Liver (tissue), 9 donors: ENCODE results near the gene SNX32. TPM values are rescaled to one million over a fixed set of nuclear protein-coding genes. Genes with fewer than 3 reads are reported as not detected.

ENCODE experiments used
- DNase-seq: peaks from one replicate; pipeline ENCODE4 v3.0.0-alpha.2; 2017; ENCODE audit warnings: low spot score
- H3K27ac ChIP-seq, 2 donors: one replicate each; pipeline ENCODE4 v1.7.0; 2013; ENCODE audit warnings: inconsistent platforms in 2 of 2, low read length in 2 of 2, control low read depth in 1 of 2, low read depth in 1 of 2, mild to moderate bottlenecking in 1 of 2
- H3K27me3 ChIP-seq, 4 donors: one replicate each; pipeline versions ENCODE4 v1.6.1 to v1.7.0; 2013; ENCODE audit warnings: low read length in 3 of 4, inconsistent platforms in 1 of 4, mild to moderate bottlenecking in 1 of 4, moderate library complexity in 1 of 4; ENCODE audit not compliant: control insufficient read depth in 4 of 4, insufficient read depth in 4 of 4
- H3K36me3 ChIP-seq, 4 donors: one replicate each; pipeline versions ENCODE4 v1.6.1 to v1.7.0; 2013; ENCODE audit warnings: low read length in 3 of 4, mild to moderate bottlenecking in 3 of 4, low read depth in 1 of 4, moderate library complexity in 1 of 4; ENCODE audit not compliant: control insufficient read depth in 4 of 4, insufficient read depth in 3 of 4
- H3K4me1 ChIP-seq, 4 donors: one replicate each; pipeline versions ENCODE4 v1.6.1 to v1.7.0; 2013; ENCODE audit warnings: low read length in 3 of 4, mild to moderate bottlenecking in 3 of 4, moderate library complexity in 1 of 4; ENCODE audit not compliant: control insufficient read depth in 4 of 4, insufficient read depth in 4 of 4
- H3K4me3 ChIP-seq, 3 donors: one replicate each; pipeline versions ENCODE4 v1.6.1 to v1.7.0; 2013; ENCODE audit warnings: low read length in 3 of 3, control low read depth in 1 of 3, low read depth in 1 of 3, mild to moderate bottlenecking in 1 of 3
- H3K9ac ChIP-seq, 2 donors: one replicate each; pipeline ENCODE4 v1.7.0; 2013; ENCODE audit warnings: low read length in 2 of 2, mild to moderate bottlenecking in 2 of 2, moderate library complexity in 2 of 2, control low read depth in 1 of 2, low read depth in 1 of 2
- H3K9me3 ChIP-seq, 4 donors: one replicate each; pipeline versions ENCODE4 v1.6.1 to v1.7.0; 2013; ENCODE audit warnings: low read length in 3 of 4; ENCODE audit not compliant: control insufficient read depth in 4 of 4
- ATF3 ChIP-seq: IDR thresholded peaks from 2 replicates; pipeline ENCODE4 v1.6.1; 2016; ENCODE audit warnings: antibody characterized with exemption
- EGR1 ChIP-seq, 2 donors: IDR thresholded peaks; 2 replicates each; pipeline ENCODE4 v1.6.1; 2016 to 2018; ENCODE audit warnings: antibody characterized with exemption in 2 of 2, low read depth in 2 of 2
- FOXA1 ChIP-seq: IDR thresholded peaks from 2 replicates; pipeline ENCODE4 v1.6.1; 2016; ENCODE audit warnings: antibody characterized with exemption
- FOXA2 ChIP-seq: IDR thresholded peaks from 2 replicates; pipeline ENCODE4 v1.6.1; 2016; ENCODE audit warnings: antibody characterized with exemption
- GABPA ChIP-seq, 2 donors: IDR thresholded peaks in 1 of 2; conservative IDR thresholded peaks in 1 of 2; 2 replicates each; pipeline ENCODE4 v1.6.1; 2016; ENCODE audit warnings: antibody characterized with exemption in 2 of 2, mild to moderate bottlenecking in 1 of 2, moderate library complexity in 1 of 2
- HNF4A ChIP-seq, 2 donors: conservative IDR thresholded peaks; 2 replicates each; pipeline ENCODE4 v1.6.1; 2016; ENCODE audit warnings: antibody characterized with exemption in 2 of 2, mild to moderate bottlenecking in 2 of 2
- HNF4G ChIP-seq: IDR thresholded peaks from 2 replicates; pipeline ENCODE4 v1.6.1; 2016; ENCODE audit warnings: antibody characterized with exemption
- JUND ChIP-seq, 2 donors: IDR thresholded peaks; 2 replicates each; pipeline ENCODE4 v1.6.1; 2016; ENCODE audit warnings: antibody characterized with exemption in 2 of 2
- MAX ChIP-seq: IDR thresholded peaks from 2 replicates; pipeline ENCODE4 v1.6.1; 2016; ENCODE audit warnings: antibody characterized with exemption
- NR2F2 ChIP-seq: IDR thresholded peaks from 2 replicates; pipeline ENCODE4 v1.6.1; 2016; ENCODE audit warnings: antibody characterized with exemption
- RAD21 ChIP-seq, 2 donors: IDR thresholded peaks; 2 replicates each; pipeline ENCODE4 v1.6.1; 2016; ENCODE audit warnings: antibody characterized with exemption in 2 of 2, mild to moderate bottlenecking in 2 of 2
- RXRA ChIP-seq, 2 donors: IDR thresholded peaks; 2 replicates each; pipeline ENCODE4 v1.6.1; 2017 to 2018; ENCODE audit warnings: antibody characterized with exemption in 2 of 2, mild to moderate bottlenecking in 1 of 2
- SP1 ChIP-seq: IDR thresholded peaks from 2 replicates; pipeline ENCODE4 v1.6.1; 2018; ENCODE audit warnings: antibody characterized with exemption, mild to moderate bottlenecking
- TAF1 ChIP-seq: conservative IDR thresholded peaks from 2 replicates; pipeline ENCODE4 v1.6.1; 2016; ENCODE audit warnings: antibody characterized with exemption, mild to moderate bottlenecking
- YY1 ChIP-seq: IDR thresholded peaks from 2 replicates; pipeline ENCODE4 v1.6.1; 2016; ENCODE audit warnings: antibody characterized with exemption, mild to moderate bottlenecking
- WGBS: extraction: QIAGEN DNeasy Blood & Tissue Kit; methylation state at CpG from one replicate; pipeline ENCODE4 v1.1.7; 2013; 5-methylcytosine and 5-hydroxymethylcytosine counted together
- polyA plus RNA-seq, 2 donors: library from polyadenylated mRNA; stranded (reverse) in 1 of 2; unstranded in 1 of 2; fragments of 200-250 nt in 1 of 2; fragments of >200 nt in 1 of 2; fragmentation: Nextera tagmentation in 1 of 2; extraction: Ambion mirVana in 1 of 2; gene quantifications; one replicate each; pipeline versions ENCODE4 v1.2.1 to v1.2.3, GENCODE V29; 2013 to 2015
- total RNA-seq, 2 donors: library from RNA; depleted of rRNA; stranded (reverse); fragments of >200 nt; gene quantifications; one replicate each; pipeline ENCODE4 v1.2.3, GENCODE V29; 2014
- TF ChIP-seq, protein P1 (sequence below): IDR thresholded peaks from 2 replicates; pipeline ENCODE4 v1.6.1; 2016; ENCODE audit warnings: antibody characterized with exemption
- TF ChIP-seq, protein P2 (sequence below): fragments of 150-350 bp; IDR thresholded peaks from 2 replicates; pipeline ENCODE4 v1.5.1; 2017; ENCODE audit warnings: improper control_type of control experiment, low read depth, low read length; ENCODE audit not compliant: missing input control
- TF ChIP-seq, protein P3 (sequence below): IDR thresholded peaks from 2 replicates; pipeline ENCODE4 v1.6.1; 2016; ENCODE audit warnings: antibody characterized with exemption, mild to moderate bottlenecking
- donor health status: healthy.
- donor health status: healthy.
- donor health status: healthy.
- donor health status: healthy.
- donor health status: healthy.

Gene SNX32
- total and polyA plus RNA-seq, 4 donors: under 0.01 to 0.38 (median 0.06) TPM

DNA sequence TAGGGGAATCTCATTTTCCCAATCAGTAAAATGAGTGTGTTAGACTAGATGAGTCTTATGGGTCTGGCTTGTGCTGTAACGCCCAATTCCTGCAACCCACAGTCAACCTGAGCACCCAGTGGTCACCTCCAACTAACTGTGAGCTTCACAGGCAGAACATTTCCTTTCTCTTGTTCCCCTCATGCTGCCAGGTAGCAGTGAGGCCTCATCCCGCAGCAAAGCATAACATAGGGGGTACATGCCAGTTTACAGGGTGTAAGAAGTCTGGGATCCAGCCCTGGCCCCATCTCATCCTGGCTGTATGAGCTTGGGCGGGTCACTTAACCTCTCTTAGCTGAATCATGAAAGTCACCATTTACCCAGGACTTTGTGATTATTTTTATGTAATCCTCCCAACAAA lies 35.1 kb downstream of the SNX32 start:
- DNase-seq: no peak
- WGBS: 95% methylated on average over 3 of the region's 3 CpGs
- no peaks in the 10 kb centered on the region for H3K9me3 ChIP-seq
- H3K36me3 ChIP-seq: peaks cover 11 to 34% (median 12%) of the 10 kb centered on the region in 4 donors
- TF ChIP-seq YY1 (no peak), RAD21 (IDR thresholded peaks at IDR 0.05) (no peak), JUND (IDR thresholded peaks at IDR 0.05) (no peak), HNF4A (conservative IDR thresholded peaks at IDR 0.05) (no peak), GABPA (IDR thresholded peaks at IDR 0.05 in 1 of 2, conservative IDR thresholded peaks at IDR 0.05 in 1 of 2) (no peak), FOXA2 (no peak)
- TF ChIP-seq, protein P1, sequence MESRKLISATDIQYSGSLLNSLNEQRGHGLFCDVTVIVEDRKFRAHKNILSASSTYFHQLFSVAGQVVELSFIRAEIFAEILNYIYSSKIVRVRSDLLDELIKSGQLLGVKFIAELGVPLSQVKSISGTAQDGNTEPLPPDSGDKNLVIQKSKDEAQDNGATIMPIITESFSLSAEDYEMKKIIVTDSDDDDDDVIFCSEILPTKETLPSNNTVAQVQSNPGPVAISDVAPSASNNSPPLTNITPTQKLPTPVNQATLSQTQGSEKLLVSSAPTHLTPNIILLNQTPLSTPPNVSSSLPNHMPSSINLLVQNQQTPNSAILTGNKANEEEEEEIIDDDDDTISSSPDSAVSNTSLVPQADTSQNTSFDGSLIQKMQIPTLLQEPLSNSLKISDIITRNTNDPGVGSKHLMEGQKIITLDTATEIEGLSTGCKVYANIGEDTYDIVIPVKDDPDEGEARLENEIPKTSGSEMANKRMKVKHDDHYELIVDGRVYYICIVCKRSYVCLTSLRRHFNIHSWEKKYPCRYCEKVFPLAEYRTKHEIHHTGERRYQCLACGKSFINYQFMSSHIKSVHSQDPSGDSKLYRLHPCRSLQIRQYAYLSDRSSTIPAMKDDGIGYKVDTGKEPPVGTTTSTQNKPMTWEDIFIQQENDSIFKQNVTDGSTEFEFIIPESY: no peak
- H3K4me1 ChIP-seq: peaks cover 0 to 20% (median 6%) of the 10 kb centered on the region in 4 donors
- H3K27me3 ChIP-seq: no peaks in the 10 kb centered on the region
- H3K27ac ChIP-seq: no peak overlapping the region
- no peak overlapping the region for H3K9ac ChIP-seq
- H3K4me3 ChIP-seq: no peak overlapping the region

- no peak overlapping the region for H3K27ac ChIP-seq
- no peak overlapping the region for H3K9ac ChIP-seq
- H3K27me3 ChIP-seq: no peaks in the 10 kb centered on the region
- no peaks in the 10 kb centered on the region for H3K9me3 ChIP-seq
- peaks cover 6 to 25% (median 8%) of the 10 kb centered on the region in 4 donors for H3K36me3 ChIP-seq
- H3K4me1 ChIP-seq: peaks cover 0 to 20% (median 6%) of the 10 kb centered on the region in 4 donors
- H3K4me3 ChIP-seq: no peak overlapping the region
- WGBS: 83% methylated on average over 24 of the region's 24 CpGs
- DNase-seq: no peak
- no peak for TF ChIP-seq SP1
- TF ChIP-seq JUND (IDR thresholded peaks at IDR 0.05): no peak
- TF ChIP-seq RXRA (IDR thresholded peaks at IDR 0.05): no peak
- TF ChIP-seq, protein P1: no peak
- no peak for TF ChIP-seq RAD21 (IDR thresholded peaks at IDR 0.05)
- no peak for TF ChIP-seq FOXA2
- TF ChIP-seq, protein P2, sequence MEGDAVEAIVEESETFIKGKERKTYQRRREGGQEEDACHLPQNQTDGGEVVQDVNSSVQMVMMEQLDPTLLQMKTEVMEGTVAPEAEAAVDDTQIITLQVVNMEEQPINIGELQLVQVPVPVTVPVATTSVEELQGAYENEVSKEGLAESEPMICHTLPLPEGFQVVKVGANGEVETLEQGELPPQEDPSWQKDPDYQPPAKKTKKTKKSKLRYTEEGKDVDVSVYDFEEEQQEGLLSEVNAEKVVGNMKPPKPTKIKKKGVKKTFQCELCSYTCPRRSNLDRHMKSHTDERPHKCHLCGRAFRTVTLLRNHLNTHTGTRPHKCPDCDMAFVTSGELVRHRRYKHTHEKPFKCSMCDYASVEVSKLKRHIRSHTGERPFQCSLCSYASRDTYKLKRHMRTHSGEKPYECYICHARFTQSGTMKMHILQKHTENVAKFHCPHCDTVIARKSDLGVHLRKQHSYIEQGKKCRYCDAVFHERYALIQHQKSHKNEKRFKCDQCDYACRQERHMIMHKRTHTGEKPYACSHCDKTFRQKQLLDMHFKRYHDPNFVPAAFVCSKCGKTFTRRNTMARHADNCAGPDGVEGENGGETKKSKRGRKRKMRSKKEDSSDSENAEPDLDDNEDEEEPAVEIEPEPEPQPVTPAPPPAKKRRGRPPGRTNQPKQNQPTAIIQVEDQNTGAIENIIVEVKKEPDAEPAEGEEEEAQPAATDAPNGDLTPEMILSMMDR: no peak
- no peak for TF ChIP-seq HNF4G
- TF ChIP-seq NR2F2: no peak
- TF ChIP-seq, protein P3, sequence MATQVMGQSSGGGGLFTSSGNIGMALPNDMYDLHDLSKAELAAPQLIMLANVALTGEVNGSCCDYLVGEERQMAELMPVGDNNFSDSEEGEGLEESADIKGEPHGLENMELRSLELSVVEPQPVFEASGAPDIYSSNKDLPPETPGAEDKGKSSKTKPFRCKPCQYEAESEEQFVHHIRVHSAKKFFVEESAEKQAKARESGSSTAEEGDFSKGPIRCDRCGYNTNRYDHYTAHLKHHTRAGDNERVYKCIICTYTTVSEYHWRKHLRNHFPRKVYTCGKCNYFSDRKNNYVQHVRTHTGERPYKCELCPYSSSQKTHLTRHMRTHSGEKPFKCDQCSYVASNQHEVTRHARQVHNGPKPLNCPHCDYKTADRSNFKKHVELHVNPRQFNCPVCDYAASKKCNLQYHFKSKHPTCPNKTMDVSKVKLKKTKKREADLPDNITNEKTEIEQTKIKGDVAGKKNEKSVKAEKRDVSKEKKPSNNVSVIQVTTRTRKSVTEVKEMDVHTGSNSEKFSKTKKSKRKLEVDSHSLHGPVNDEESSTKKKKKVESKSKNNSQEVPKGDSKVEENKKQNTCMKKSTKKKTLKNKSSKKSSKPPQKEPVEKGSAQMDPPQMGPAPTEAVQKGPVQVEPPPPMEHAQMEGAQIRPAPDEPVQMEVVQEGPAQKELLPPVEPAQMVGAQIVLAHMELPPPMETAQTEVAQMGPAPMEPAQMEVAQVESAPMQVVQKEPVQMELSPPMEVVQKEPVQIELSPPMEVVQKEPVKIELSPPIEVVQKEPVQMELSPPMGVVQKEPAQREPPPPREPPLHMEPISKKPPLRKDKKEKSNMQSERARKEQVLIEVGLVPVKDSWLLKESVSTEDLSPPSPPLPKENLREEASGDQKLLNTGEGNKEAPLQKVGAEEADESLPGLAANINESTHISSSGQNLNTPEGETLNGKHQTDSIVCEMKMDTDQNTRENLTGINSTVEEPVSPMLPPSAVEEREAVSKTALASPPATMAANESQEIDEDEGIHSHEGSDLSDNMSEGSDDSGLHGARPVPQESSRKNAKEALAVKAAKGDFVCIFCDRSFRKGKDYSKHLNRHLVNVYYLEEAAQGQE: no peak
- no peak for TF ChIP-seq MAX
- no peak for TF ChIP-seq GABPA (IDR thresholded peaks at IDR 0.05 in 1 of 2, conservative IDR thresholded peaks at IDR 0.05 in 1 of 2)
- no peak for TF ChIP-seq TAF1
- no peak for TF ChIP-seq YY1
- TF ChIP-seq EGR1 (IDR thresholded peaks at IDR 0.05; ENCODE audit: low read depth in 2 of 2): no peak
- no peak for TF ChIP-seq FOXA1
- no peak for TF ChIP-seq ATF3
- no peak for TF ChIP-seq HNF4A (conservative IDR thresholded peaks at IDR 0.05)
These were observed 36.0 kb downstream of the SNX32 start for GRCh38 chr11:65869643-65870306.
